Cardiac muscle cell (in vitro differentiated cells and primary cell): Measurements from ENCODE around the gene SOCS7. TPM values are rescaled to one million over a fixed set of nuclear protein-coding genes. Genes with fewer than 3 reads are reported as not detected.
A peak's percentile ranks its signal among the peaks of the same experiment; 100 is the strongest.

Experiments used
- DNase-seq, 2 donors: peaks; one replicate each; pipeline versions ENCODE4 v3.0.0 to v3.0.0-alpha.2; 2010 to 2017; ENCODE audit warnings: low read depth in 1 of 2, low spot score in 1 of 2
- H3K27ac ChIP-seq: fragments of 200-600 bp; sonication (generic); 2 replicates; pipeline ENCODE4 v1.5.1; 2016
- H3K27me3 ChIP-seq: fragments of 200-600 bp; sonication (generic); 2 replicates; pipeline ENCODE4 v1.6.0; 2016; ENCODE audit warnings: control low read depth
- H3K36me3 ChIP-seq: fragments of 200-600 bp; sonication (generic); 2 replicates; pipeline ENCODE4 v1.5.1; 2016; ENCODE audit warnings: control low read depth
- H3K4me1 ChIP-seq: fragments of 200-600 bp; sonication (generic); 2 replicates; pipeline ENCODE4 v1.8.1; 2017; ENCODE audit warnings: low read depth, mild to moderate bottlenecking, mixed run types
- H3K4me3 ChIP-seq: fragments of 200-600 bp; sonication (generic); 2 replicates; pipeline ENCODE4 v1.5.1; 2016; ENCODE audit warnings: mild to moderate bottlenecking
- H3K9me3 ChIP-seq: fragments of 200-600 bp; sonication (generic); 2 replicates; pipeline ENCODE4 v1.5.1; 2017; ENCODE audit warnings: low read depth, mild to moderate bottlenecking, control low read depth
- CTCF ChIP-seq: IDR thresholded peaks from 2 replicates; pipeline ENCODE4 v1.5.1; 2012; ENCODE audit warnings: low read depth, mild to moderate bottlenecking, low read length
- polyA plus RNA-seq: library from polyadenylated mRNA; unstranded; fragments of >200 nt; fragmentation: Nextera tagmentation; extraction: Ambion mirVana; gene quantifications from 2 replicates; pipeline ENCODE4 v1.2.1, GENCODE V29; 2016
- total RNA-seq: library from RNA; depleted of rRNA; stranded (reverse); fragments of >200 nt; gene quantifications from 2 replicates; pipeline ENCODE4 v1.2.3, GENCODE V29; 2016

SOCS7 gene
- total and polyA plus RNA-seq, 2 experiments from 2014 or later: 2.8 to 18.7 TPM

- no peak overlapping the region for H3K27ac ChIP-seq
- DNase-seq: peak in 1 of 2 donors; percentile 46
- TF ChIP-seq CTCF: no peak
- no peaks in the 10 kb centered on the region for H3K9me3 ChIP-seq
- H3K4me3 ChIP-seq: no peak overlapping the region
- H3K27me3 ChIP-seq: no peaks in the 10 kb centered on the region
- H3K4me1 ChIP-seq: peaks cover 23% of the 10 kb centered on the region
- no peaks in the 10 kb centered on the region for H3K36me3 ChIP-seq
These were observed 74.1 kb downstream of the SOCS7 start for GRCh38 chr17:38425744-38426143.

GRCh38 chr17:38426441-38426840 is 74.8 kb downstream of the SOCS7 start:
- DNase-seq: no peak
- no peaks in the 10 kb centered on the region for H3K27me3 ChIP-seq
- TF ChIP-seq CTCF: no peak
- H3K4me3 ChIP-seq: no peak overlapping the region
- H3K4me1 ChIP-seq: peaks cover 17% of the 10 kb centered on the region
- H3K27ac ChIP-seq: no peak overlapping the region
- no peaks in the 10 kb centered on the region for H3K36me3 ChIP-seq
- H3K9me3 ChIP-seq: no peaks in the 10 kb centered on the region

- TF ChIP-seq CTCF: no peak
- Histone ChIP-seq H3K27me3 (no peaks in the 10 kb centered on the region), H3K9me3 (no peaks in the 10 kb centered on the region), H3K4me1 (peaks cover 11% of the 10 kb centered on the region), H3K4me3 (peak overlapping the region; percentile 43), H3K27ac (no peak overlapping the region), H3K36me3 (no peaks in the 10 kb centered on the region)
- DNase-seq: no peak
These were observed 75.7 kb downstream of the SOCS7 start for GRCh38 chr17:38427160-38427949.

GRCh38 chr17:38428112-38428642 is 76.5 kb downstream of the SOCS7 start, which contains the start of gene ARHGAP23:
TSS of gene ARHGAP23 (plus strand) at chr17:38428464. CDS start at chr17:38428486, 22 bp downstream.
- Histone ChIP-seq H3K27ac (peak within 1 kb of the TSS; percentile 34), H3K4me3 (peak within 1 kb of the TSS; percentile 43), H3K9me3 (no peaks in the 10 kb centered on the region), H3K4me1 (peaks cover 11% of the 10 kb centered on the region), H3K27me3 (no peaks in the 10 kb centered on the region), H3K36me3 (no peaks in the 10 kb centered on the region)
- TF ChIP-seq CTCF: no peak
- DNase-seq: peak; percentile 73 to 79

- peak overlapping the region; percentile 34 for H3K27ac ChIP-seq
- H3K4me3 ChIP-seq: peak overlapping the region; percentile 43
- peak in 1 of 2 donors; percentile 55 for DNase-seq
- no peaks in the 10 kb centered on the region for H3K9me3 ChIP-seq
- TF ChIP-seq CTCF: no peak
- peaks cover 11% of the 10 kb centered on the region for H3K4me1 ChIP-seq
- no peaks in the 10 kb centered on the region for H3K27me3 ChIP-seq
- H3K36me3 ChIP-seq: no peaks in the 10 kb centered on the region
These were observed 77.2 kb downstream of the SOCS7 start for GRCh38 chr17:38428643-38429371.
